Embryonic facial prominence (tissue), 1 donor: ENCODE results near the gene FASN.
"Not testable (repeated sequence)": the region's sequence is repeated elsewhere in the genome, so short reads cannot be mapped to it uniquely, and the experiment has no call there.

ENCODE experiments used
- DNase-seq: peaks from one replicate; pipeline ENCODE4 v3.0.0-alpha.2; 2016; ENCODE audit errors: extremely low spot score

The FASN gene

DNA sequence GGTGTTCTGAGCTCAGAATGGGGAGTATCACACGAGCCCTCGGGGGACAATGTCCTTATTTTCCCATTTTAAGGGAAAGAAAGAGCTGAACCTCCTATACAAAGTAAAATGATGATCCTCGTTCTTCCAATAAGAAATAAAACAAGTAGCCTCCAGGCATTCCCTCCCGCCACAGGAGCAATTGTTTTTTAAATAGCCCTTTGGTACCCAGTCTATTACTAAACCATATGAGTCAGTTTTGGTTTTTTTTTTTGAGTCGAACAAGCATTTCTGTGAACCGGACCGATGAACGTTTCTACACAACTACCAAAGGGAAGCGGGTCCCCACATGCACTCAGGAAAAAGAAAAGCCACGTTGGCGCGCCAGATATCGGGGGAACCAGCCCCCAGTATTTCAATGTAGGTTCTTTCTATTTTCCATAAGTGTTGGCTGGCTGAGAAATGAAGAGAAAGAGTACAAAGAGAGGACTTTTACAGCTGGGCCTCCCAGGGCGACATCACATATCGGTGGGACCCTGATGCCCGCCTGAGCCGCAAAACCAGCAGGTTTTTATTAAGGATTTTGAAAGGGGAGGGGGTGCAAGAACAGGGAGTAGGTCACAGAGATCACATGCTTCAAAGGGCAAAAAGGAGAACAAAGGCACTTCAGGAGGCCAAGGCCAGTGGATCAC lies 56.8 kb downstream of the FASN start:
- no peak for DNase-seq

DNA sequence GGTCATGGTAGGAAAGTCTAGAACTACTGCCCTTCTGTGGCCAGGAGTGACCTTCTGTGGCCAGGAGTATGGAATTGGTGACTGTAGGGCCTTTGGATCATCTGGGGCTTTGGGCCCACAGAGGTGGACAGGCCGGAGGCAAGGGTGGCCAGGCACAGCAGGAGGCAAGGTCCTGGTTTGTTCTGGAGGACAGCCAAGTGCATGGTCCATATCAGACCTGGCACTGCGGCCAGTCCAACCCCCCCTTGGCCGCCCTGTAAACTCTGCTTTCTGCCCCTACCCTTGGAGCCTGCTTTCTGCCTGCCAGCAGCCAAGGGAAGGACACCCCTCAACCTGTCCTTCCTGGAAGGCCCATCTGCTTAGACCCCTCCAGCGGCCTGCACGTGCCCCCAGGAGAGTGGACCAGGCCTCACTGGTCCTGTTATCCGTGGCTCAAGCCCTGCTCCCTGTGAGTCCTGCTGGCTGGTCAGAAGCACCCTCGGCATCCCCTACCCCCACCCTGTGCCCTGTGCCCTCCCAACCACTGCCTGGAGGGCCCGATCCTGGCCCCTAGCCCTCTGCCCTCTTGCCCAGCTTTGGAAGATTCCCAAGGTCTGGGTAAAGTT lies 58.2 kb downstream of the FASN start:
- no peak for DNase-seq

DNA sequence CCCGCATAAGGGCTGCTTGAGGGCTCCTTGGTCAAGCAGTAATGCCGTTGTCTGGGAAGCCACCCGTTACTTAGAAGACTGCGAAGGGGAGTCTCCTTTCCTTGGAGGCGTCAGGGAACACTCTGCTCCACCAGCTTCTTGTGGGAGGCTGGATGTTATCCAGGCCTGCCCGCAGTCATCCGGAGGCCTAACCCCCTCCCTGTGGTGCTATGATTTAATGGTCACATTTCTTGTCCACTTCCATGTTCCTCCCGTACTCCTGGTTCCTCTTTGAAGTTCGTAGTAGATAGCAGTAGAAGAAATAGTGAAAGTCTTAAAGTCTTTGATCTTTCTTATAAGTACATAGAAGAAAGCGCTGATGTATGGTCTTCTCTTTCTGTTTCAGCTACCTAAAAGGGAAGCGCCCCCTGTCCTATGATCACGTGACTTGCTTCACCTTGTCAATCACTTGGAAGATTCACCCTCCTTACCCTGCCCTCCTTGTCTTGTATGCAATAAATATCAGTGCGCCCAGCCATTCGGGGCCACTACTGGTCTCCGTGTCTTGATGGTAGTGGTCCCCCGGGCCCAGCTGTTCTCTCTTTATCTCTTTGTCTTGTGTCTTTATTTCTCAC lies 59.1 kb downstream of the FASN start:
- DNase-seq, result not testable (repeated sequence)

DNA sequence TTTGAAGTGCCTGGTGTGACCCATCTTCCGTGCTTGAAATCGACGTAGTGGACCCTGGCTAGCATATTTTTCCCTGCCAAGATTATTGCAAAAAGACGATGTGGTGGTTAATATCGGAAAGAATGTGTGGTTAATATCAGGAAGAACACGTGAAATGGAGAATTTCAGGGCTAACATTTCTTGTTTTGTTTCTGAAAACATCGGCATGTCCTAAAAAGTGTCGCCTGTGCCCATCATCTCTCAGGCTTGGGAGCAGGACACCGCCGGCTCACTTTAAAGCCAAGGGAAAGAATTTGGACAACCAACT lies 60.2 kb downstream of the FASN start:
- DNase-seq, result no peak

DNA sequence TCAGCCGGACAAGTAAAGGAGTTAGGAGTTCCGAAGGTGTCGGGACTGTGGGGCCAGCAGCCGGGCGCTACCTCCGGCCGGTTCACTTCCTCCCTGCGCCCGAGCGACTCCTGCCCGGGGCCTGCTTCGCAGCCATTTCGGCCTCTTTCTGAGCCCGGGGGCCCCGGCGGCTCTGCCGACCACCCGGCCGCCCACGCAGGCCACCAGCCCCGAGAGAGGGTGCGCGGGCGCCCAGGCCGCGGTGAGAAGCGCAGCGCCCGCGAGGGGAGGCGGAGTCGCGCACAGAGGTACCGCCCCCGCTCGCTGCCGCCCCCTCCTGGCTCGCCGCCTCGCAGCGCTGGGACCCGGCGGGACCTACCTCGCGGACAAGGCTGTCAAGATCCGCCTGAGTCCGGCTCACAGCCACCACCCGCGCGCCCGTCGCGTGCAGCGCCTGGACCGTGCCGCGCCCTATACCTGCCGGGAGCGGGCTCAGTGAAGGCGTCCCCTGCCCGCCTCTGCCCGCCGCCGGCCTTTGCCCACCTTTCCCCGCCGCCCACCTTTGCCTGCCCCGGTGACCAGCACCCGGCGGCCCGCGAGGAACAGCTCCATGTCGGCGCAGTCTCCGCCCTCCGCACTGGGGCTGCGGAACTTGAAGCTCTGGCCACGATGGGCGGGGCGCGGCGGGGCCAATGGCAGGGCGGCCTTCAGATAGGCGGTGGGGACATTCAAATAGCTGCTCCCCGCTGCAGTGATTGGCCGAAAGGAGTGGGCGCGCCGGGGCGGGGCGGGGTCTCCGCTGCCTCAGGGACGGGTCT lies 60.7 kb downstream of the FASN start, which contains the start of gene DCXR:
Gene DCXR, minus strand, starts transcription at position 606 of the 797 bp plus-strand sequence. Its CDS starts 15 bp downstream, at position 591.
- peak; percentile 75 for DNase-seq

DNA sequence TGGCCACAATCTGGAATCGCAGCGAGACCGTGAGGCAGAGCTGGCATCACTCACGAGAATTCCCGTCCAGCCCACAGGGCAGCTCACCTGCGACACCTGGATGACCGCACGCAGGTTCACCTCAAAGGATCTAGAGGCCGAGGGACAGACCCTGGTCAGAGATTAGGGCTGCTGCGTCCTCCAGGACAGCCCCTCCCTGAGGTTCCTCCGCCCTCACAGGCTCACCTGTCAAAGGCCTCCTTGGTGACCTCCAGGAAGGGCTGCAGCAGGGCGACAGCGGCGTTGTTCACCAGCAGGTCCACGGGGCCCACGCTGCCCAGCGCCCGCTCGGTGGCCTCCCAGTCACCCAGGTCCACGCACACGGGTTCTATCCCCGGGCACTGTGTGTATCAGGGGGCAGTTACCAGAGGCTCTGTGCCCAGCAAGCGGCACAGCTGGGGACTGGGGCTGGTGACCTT lies 61.4 kb downstream of the FASN start:
- no peak for DNase-seq

DNA sequence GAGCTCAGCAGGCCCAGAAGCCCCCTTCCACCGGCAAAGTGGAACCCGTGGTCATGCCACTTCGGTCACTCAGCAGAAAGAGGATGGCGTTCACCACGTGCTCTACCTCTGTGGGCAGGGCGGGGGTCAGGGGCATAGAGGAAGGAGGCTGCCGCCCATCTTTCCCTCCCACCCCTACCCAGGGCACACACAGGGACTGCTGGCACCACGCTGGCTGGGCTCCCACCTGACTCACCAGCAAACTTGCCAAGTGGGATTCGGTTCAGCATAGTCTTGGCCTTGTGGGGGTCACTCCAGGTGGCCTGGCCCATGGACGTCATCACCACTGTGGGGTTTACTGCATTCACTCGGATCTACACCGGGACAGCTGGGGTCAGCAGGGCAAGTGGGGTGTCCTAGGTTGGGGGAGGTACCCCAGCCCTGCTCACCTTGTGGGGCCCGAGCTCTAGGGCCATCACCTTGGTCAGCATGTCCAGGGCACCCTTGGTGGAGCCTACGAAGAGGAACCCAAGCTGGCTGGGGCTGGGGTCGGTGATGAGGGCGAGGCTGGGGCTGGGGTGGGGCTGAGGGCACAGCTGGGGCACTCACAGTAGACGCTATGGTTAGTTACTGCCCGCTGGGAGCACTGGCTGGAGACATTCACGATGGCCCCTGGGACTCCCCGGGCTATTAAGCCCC lies 61.9 kb downstream of the FASN start:
- DNase-seq, result no peak

DNA sequence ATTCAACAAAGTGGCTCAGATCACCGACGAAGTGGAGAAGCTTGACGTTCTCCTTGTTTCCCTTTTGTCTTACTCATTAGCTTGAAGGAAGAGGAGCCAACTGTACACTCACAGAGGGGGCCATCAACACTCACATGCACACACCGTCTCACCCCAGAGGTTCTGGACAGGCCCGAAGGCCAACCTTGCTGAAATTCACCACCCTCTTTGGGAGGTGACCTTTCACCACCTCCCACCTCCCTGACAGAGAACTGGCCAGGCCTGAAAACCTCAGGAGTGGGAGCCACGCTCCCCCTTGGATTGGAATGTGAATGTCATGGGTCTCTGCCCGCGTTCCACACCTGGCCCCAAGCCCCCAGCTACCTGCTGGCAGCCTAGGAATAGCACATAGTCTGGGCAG lies 62.5 kb downstream of the FASN start:
- no peak for DNase-seq

DNA sequence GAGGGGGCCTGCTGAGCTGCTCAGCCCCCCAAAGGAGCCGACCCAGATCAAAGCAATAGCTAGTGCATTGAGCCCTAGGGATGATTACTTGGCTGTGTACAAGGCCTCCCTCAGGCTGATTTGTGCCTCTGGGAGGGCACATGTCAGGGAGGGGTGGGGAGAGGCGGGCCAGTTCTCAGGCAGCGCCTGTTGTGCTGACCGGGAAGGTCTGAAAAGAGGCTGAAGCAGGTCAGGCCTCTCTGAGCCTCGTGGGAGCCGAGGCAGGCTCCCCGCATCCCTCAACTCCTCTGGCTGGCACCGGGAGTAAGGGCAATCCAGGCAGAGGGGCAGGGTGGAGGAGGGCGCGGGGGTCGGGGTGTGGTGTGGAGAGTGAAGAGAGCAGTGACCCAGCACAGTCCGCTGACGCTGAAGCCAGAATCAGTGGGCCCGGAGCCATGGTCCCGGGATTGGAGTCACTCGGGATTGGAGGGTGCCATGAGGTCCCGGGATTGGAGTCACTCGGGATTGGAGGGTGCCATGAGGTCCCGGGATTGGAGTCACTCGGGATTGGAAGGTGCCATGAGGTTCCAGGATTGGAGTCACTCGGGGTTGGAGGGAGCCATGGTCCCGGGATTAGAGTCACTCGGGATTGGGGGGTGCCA lies 63.5 kb downstream of the FASN start:
- no peak for DNase-seq

DNA sequence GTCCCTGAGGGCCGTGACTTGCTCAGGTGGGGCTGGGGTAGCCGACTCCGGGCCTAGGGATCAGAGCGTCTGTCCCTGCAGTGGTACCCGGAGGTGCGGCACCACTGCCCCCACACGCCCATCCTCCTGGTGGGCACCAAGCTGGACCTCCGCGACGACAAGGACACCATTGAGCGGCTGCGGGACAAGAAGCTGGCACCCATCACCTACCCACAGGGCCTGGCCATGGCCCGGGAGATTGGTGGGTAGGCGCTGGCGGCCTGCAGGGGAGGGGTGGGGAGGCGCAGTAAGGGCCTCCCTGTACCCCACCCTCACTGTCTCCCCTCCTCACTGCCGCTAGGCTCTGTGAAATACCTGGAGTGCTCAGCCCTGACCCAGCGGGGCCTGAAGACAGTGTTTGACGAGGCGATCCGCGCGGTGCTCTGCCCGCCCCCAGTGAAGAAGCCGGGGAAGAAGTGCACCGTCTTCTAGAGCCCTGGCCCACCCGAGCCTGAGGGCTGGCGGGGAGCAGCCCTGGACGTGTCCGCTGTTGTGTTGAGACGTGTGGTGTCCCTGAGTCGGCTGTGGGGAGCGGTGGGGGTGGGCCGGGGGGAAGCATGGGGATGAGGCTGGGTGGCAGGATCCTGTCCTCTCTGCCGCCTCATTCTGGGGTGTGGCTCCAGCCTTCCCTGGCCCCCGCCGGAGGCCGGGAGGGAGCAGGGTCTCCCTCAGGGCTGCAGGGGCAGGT lies 64.5 kb downstream of the FASN start:
- no peak for DNase-seq

DNA sequence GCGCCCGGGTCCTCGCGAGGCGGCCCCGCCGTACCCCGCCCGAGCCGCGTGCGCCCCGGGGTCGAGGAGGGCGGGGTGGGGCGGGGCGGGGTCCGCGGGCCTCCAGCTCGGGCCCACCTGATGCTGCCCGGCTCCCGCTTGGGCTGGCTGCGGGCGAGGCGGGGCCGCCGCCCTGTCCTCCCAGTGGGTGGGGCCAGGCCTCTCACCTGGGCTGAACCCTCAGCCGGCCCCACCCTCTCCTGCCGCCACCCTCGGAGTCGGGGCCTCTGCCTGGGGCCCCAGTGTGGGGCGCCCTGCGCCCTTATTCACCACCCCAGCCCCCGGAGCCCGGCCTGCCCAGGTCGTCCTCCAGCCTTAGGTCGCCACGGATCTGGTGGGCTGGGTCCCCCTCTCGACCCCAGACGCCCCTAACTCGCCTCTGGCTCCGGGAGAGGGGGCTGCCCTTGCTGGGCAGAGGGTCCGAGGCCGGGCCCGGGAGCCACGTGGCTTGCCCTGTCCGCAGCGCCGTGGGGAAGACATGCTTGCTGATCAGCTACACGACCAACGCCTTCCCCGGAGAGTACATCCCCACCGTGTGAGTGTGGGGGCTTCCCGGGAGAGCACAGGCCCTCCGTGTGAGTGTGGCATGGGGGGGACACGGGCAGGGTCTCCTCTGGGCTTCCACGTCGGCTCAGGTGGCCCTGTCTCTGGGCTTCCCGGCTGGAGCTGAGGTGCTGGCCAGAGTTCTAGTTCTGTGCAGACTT lies 66.0 kb downstream of the FASN start:
- DNase-seq, result no peak

DNA sequence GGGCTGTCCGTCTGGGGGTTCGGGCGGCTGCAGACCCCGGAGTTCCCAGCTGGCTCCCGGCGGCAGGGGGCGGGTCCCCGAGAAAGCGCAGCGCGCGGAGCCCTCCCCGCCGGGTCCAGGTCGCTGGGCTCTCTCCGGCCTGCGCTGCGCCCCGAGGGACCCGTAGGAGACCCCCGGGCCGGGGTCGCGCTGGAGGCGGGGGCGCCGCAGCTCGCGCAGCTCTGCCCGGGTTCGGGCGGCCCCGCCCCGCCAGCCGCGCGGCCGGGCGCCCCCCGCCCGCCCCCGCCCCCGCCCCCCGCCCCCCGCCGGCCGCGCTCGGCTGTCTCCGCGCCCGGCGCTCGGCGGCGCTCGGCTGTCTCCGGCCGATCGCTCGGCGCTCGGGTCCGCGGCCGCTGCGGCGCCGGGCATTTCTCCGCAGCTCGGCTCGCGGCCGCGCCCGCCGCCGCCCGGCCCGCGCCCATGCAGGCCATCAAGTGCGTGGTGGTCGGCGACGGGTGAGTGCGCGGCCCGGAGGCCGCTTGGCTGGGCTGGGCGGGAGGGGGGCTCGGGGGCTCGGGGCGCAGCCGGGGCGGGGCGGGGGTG lies 66.6 kb downstream of the FASN start, which contains the start of gene RAC3:
Gene RAC3, plus strand, starts transcription at position 376 of the 582 bp plus-strand sequence. Its CDS starts 84 bp downstream, at position 460.
- DNase-seq, result no peak

DNA sequence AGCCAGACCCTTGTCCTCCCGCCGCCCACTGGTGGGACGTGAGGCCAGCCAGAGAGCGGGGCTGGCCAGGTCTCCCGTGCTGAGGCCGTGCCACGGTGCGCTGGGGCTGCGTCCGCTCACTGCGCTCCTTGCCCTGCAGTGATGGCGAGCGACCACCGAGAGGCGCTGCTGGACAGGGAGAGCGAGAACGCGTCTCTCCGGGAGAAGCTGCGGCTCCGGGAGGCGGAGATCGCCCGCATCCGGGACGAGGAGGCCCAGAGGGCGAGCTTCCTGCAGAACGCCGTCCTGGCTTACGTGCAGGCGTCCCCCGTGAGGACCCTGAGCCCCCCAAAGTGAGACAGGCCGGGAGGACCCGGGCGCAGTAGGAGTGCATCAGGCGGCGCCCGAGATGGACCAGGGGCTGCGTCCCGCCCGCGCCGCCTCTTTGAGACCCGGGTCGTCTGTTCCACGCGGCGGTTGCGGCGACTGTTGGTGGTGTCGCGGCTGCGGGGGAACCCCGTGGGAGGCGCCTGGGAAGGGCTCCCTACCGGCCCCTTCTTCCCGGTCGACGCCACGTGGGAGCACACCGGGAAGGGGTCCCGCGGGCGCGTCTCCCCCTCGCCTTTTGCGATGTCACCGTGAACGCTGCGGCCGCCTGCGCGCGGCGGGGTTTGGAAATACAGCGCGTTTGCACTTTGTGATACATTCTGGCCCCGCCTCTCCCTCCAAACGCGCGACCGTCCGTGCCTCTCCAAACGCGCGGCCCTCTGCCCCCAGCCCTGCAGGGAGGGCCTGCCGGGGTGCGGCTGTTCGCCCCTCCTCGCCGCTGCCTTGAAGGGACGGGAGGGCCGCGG lies 67.3 kb downstream of the FASN start:
- no peak for DNase-seq

DNA sequence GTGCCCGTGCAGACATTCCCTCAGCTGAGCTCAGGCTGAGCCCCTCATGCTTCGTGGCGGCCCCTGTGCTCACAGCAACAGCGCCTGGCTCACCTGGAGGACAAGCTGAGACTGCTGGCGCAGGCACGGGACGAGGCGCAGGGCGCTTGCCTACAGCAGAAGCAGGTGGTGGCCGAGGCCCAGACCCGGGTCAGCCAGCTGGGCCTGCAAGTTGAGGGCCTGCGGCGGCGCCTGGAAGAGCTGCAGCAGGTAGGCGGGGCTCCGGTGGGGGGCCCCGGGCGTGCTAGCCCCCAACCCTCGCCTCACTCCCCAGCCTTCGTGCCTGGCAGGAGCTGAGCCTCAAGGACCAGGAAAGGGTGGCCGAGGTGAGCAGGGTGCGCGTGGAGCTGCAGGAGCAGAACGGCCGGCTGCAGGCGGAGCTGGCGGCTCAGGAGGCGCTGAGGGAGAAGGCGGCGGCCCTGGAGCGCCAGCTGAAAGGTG lies 68.0 kb downstream of the FASN start:
- DNase-seq, result no peak

DNA sequence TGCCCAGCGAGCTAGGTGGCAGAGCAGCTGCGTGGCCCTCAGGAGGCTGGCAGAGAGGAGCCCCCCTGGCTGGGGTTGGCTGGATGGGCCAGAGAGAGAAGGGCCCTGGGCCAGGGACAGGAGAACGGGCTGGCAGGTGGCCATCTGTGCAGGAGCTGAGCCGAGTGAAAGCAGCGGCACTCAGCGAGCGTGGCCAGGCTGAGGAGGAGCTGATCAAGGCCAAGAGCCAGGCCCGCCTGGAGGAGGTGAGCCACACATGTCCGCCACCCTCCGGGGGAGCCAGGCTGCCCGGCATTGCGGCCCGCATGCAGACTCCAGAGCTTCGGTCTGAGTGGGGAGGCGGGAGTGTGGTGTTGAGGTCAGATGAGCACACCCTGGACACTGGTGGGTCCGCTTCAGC lies 68.6 kb downstream of the FASN start:
- no peak for DNase-seq

DNA sequence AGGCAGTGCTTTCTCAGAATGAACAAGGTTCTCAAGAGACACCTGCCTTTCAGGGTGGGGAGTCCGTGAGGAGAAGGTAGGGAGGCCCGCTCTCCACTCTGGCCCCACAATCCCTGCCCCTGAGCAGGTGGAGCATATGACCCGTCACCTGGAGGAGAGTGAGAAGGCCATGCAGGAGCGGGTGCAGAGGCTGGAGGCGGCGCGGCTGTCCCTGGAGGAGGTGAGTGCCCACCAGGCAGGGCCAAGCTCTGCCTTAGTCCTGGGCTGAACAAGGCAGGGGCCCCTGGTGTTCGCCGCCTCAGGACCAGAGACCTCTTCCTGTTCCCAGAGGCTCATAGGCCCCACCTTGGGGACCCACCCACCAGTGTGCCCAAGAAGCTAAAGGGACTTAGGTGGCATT lies 69.1 kb downstream of the FASN start:
- DNase-seq, result no peak
